NCI-H2107 (cell line): ENCODE data around the gene EPHB2.
"Not testable (repeated sequence)": the region's sequence is repeated elsewhere in the genome, so short reads cannot be mapped to it uniquely, and the experiment has no call there.

Experiments
- DNase-seq: peaks from one replicate; lab custom pipeline; 2025; lab: John Stamatoyannopoulos, UW

Gene EPHB2

DNA sequence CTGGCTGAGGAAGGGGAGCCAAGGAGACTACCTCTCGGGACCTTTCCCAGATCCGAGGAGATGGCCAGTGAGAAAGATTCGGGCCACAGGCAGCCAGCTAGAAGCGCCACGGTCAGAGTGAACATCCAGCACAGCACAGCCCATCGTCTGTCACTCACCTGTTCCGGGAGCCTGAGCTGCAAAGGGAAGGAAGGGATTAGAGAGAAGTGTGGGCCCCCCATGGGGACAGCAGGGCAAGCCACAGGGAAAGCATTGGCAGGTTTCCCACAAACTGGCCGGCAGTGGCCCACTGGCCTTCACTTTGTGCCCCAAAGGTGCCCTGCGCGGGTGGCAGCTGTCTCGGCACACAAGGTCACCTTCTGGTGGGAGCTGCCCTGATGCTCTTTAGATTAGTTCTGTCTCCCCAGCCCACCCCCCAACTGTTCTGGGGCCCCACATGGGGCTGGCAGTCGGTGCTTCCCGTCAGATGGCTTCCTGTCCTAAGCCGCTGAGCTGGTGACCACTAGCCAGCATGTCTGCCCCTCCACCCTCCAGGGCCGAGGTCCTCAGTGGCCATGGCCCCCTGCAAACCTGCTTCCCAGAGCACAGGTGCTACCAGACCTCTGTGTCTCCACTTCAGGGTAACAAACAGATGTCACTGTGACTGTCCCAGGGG, 205.3 kb downstream of the EPHB2 start:
- no peak for DNase-seq

DNA sequence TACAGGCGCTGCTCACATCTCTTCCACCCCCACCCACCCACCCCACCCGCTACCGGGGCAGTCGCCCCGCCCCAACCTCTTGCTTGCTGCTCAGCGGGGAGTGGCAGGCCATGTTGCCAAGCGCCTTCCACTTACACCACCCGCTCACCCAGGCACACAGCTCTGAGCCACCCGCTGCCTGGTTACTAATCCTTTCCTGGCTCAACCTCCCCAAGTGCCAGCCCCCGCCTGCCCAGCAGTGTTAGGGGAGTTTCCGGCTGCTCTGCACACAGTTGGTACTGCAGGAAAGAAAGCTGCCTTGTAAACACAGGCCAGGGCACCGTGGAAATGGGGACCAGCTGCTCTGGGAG, 205.8 kb downstream of the EPHB2 start:
- peak; percentile 8 for DNase-seq

DNA sequence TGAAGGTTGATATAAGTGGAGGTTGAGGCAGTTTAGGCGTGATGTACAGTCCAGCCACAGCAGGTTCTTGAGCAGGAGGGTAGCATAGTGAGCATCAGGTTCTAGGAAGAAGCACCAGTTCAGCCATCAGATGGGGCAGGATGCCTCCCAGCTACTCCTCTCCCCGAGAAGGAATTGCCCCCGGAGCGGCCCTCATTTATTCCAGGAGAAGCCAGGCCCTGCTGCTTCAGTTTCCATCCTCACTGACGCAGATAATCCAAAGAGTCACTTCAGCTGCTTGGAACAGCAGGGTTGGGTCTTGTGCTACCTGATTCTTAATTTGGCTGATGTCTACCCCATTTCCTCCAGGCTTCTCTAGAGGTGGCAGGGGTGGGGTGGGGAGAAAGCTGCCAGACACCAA, 207.3 kb downstream of the EPHB2 start:
- no peak for DNase-seq

DNA sequence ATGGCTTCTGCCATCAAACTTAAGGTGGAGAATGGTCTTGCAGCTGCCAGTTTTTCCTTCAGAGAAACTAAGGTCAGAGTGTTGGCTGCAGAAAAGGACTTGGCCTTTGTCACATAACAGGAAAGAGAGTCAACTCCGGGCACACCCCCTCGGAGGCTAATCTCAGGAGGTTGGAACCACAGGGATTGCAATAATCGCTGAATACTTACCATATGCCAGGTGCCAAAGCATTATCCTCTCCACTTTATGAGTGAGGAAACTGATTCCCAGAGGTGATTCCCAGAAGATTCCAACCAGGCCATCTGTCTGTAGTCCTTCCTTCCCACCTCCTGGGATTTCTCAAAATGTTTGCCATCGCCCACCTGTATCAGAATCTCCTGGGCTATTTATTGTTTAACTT, 208.0 kb downstream of the EPHB2 start:
- DNase-seq: no peak

DNA sequence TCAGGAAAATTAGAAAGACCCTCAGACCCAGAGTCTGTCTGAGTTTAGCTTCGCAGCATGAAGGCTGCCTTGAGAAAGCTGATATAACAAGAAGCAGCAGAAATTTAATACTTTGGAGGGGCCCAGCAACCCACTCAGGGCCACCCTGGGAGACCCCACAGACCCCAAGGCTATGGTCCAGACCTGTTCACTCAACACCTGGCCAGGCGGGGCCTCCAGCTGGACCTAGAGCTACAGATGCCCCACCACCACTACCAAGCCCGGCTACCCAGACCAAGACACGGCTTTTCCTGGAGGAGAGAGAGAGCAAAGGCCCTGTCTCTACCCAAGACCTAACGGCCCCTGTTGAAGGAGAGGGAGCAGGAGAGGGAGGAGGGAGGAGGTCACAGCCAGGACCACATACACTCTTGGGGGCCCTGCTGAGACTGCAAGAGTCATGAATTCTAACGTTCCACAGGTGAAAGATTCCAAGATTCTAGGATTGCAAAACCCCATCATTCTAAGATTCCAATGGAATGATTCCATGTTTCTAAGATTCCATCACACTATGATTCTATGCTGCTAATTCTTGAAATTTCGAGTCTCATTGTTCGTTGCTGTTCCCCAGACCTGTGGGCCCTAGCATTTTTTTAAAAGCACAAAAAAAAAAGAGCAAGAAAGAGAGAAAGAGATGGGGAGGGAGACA, 208.8 kb downstream of the EPHB2 start:
- DNase-seq: no peak

DNA sequence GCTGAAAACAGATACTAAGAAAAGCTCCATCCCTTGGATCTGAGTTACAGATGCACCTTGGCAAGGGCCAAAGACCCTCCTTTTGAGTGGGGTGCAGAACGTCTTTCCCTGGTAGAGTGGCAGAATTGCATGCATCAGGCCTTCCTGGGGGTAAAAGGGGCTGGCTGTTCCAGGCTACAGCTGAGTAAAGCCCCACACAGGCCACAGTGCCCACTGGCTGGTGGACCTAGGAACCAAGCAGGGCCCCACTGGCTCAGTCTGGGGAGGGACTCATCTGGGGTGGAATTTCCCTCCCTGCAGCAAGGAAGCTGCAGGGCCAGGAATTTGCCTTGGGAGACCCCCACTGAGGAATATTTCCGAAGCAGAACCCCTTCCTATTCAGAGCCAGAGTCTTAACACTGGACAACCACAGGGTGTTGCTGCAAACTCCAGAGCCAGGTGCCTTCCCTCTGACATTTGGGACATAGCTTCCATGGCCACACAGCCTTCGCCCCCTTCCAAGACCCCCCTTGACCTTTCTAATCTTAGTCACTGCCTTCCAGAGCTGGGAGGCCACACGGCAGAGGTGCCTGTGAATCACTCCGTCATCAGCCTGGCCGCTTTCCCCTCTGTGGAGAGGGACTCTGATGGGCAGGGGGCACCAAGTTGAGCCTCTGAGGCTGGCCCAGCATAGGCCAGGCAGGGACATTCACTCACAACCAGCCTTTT, 209.5 kb downstream of the EPHB2 start:
- DNase-seq: no peak

DNA sequence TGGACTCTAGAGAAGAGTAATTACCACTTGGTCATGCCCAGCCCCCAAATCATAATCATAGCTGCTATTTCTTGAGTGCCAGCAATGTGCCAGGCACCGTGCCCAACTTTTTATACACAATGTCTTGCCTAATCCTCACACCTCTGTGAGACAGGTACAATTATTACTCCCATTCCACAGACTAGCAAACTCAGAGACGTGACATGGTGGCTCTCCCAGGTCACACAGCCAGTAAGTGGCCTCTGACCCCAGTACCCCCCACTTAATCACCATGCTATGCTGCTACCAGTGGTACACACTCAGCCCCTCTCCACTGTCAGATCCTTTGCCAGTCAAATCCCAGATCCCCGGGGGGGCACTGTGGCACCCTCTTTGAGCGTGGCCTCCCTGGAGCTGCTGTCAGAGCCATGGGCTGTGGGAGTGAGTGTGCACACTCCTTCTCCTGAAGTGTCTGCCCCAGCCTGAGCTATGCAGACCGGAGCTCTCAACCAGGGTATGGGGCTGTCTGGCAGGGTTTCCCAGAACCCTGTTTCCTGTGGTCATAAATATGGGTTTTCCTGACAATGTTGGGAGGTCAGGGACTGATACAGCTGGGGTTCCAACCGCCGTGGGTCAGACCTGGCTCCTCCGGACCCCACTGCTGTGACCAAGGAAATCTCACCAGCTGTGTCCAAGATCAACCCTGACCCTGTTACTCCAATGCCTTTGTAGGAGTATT, 210.3 kb downstream of the EPHB2 start:
- no peak for DNase-seq

DNA sequence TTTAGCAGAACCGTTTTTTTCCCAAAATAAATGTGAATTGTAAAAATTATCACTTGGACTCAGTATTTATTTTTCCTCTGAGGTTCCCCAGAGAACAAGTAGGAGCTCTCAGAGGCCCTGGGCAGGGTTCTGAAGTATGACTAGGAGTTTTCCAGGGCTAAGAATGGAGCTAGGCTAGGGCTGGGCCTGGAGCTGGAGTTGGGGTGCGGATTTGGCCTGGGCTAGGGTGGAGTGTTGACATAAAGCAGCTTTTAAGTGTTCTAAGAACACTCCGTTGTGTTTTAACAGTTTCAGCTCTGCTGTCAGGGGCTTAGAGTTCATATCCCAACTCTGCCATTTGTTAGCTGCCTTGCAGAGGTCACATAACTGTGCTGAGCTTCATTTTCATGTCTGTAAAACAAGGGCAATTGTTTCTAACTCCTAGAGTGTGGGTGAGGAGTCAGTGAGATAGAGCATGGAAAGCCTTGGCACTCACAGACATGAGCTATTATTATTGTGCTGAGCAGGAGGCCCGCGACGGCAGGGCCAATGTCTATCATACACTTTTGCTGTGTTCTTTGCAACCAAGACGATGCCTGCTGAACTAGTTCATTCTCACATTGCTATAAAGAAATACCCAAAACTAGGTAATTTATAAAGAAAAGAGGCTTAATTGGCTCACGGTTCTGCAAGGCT, 210.9 kb downstream of the EPHB2 start:
- no peak for DNase-seq

DNA sequence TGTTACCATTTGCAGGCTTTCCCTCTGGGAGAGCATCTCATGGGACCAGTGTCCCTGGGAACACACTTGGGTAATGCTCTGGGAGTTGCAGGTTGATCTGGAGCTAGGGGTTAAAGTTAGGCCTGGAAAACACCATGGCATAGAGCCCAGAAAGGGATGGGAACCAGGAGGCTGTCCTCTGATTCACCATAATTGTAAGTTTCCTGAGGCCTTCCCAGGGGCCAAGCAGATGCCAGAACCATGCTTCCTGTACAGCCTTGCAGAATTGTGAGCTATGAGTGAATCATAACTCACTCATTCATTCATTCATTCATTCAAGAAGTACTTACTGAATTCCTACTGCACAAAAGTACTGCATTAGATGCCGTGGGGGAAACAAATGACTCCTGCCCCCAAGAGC, 212.0 kb downstream of the EPHB2 start:
- DNase-seq: no peak

DNA sequence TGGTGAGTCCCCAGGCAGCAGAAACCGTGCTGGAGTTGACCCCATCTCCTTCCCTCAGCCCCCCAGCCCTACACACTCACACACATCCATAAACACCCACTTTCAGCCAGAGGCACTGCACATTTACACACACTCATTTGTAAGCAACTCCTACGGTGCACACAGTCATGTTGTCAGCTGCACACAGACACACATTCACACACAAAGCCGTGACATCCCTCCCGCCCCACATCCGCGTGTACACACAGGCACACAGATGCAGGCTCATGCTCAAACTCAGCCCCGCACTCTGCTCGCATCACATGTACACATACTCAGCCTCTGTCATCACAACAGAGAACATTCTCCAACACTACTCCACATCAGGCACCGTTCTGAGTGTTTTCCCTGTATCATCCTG, 214.5 kb downstream of the EPHB2 start:
- DNase-seq: no peak

DNA sequence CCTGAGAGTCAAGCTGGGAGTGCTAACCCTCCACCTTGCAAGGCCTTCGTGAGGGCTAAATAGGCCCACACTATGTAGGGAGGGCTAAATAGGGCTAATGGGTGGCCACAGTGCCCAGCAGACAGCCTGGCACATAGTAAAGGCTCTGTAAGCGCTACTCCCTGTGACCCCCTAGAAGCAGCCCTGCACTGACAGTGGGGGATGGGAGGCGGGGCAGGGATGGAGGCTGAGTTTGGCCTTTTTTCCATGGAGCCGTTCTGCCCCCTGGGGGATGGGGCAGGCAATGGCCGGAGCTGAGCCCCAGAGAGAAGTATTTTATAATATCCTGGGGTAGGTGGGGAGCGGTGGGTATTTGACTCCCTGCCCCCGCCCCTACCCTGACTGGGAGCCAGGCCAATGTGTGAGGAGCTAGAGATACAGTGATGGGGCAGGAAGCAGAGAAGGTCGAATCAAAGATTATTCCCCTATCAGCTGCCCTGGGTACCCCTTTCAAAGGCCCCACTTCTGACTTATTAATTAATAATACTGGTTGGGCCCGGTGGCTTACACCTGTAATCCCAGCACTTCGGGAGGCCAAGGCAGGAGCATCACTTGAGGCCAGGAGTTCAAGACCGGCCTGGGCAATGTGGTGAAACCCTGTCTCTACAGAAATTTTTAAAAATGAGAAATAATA, 219.7 kb downstream of the EPHB2 start:
- DNase-seq: no peak

DNA sequence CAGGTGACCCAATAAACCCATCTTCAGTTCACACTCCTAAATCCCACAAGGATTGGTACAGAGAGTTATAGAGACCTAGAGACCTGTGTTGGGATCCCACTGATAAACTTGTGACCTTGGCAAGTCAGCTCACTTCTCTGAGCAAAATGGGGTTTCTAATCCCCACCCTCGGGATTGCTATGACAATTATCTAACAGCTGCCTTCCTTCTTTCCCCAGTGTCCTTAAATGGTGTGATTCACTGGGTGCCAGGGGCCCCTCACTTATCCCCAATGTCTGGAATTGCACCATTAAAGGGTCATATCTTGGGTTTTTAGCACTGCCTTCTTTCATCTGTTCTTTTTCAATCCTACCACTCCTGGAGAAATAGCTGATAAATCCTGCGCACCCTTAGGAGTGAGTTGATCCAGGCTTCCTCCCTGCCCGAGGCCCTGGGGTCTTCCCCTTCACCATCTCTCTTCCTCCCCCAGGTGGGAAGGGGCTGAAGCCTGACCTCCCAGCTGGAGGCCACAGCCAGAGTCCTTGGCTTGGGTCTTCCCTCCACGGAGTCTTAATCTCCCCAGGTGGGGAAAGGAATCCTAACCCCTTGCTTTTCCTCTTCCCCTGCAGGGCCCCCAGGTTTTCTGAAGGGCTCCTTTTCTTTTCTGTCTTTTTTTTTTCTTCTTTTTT, 222.3 kb downstream of the EPHB2 start:
- DNase-seq: no peak

DNA sequence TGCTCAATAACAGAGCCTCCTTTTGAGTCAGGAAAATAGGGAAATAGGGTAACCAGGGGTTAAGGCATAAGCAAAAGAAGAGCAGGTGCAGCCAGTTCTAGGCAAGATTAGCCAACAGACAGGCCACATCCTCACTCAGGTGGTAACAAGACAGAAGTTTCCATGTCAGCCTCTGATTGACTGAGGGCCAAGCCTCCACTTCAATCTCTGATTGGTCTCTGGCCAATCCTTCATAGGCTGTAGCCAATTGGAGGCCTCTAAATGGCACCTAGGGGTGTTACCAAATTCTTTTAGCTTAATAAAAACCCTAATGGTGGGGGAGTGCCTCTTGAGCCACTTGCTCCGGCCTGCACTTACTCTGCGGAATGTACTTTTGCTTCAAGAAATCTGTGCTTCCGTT, 224.8 kb downstream of the EPHB2 start:
- no peak for DNase-seq

DNA sequence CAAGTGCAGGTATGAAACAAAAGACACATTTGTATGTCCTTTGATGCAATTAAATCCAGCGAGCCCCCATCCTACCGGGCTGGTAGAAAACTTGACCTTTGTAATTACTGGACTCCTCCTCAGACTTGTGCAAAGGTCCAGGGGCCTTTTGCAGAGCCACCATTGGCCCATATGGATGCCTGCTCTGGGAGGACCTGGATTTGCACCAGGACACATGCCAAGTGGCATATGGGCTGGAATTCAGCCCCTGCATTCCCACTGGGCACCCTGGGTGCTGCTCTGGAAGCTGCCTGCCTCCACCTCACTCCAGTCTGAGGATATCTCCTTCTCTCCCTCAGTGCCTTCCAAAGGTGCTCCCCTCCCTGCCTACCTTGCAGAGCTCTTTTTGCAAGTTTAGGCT, 226.0 kb downstream of the EPHB2 start:
- no peak for DNase-seq

DNA sequence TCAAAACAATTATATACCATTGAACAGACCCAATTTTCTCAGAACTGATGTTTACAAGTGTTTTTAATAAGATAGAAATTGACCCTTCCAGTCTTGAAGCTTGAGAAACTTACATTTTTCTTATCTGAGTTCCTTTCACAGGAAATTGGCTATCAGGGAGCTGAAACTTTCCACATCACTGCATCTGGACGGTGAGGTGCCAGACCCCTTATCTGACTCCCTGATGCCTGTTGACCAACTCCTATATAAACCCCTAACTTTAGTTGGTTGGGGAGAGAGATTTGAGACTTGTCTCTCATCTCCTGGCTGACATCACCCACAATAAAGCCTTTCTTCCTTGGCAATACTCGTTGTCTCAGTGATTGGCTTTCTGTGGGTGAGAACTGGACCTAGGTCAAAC, 230.6 kb downstream of the EPHB2 start:
- no peak for DNase-seq

DNA sequence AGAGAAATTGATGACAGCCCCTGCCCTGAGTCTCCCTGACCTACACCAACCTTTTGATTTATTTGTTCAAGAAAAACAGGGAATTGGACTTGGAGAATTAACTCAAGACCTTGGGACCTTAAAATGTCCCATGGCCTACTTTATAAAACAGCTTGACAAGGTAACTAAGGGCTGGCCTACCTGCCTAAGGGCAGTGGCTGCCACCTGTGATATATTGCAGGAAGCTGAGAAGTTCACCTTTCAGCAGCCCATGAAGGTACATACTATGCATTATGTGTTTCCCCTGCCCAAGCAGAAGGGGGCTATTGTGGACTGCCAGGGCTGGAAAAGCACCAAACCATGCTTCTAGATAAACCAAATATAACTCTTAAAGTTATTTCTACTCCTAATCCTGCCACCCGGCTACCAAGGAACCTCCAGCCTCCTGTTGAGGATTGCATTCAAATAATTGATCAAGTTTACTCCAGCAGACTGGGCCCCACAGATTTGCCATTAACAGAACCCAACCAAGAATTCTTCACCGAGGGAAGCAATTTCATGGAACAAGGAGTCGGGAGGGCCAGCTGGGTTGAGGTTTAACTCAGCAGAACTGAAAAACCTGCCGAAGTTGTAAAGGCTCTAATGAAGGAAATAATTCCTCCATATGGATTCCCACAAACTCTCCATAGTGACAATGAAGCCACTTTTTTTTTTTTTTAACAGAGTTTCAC, 233.9 kb downstream of the EPHB2 start:
- no peak for DNase-seq

DNA sequence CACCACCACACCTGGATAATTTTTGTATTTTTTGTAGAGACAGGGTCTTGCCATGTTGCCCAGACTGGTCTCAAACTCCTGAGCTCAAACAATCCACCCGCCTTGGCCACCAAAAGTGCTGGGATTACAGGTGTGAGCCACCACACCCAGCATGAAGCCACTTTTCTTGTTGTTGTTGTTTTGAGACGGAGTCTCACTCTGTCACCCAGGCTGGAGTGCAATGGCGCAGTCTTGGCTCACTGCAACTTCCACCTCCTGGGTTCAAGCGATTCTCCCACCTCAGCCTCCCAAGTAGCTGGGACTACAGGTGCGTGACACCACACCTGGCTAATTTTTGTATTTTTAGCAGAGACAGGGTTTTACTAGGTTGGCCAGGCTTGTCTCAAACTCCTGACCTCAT, 234.5 kb downstream of the EPHB2 start:
- not testable (repeated sequence) for DNase-seq

DNA sequence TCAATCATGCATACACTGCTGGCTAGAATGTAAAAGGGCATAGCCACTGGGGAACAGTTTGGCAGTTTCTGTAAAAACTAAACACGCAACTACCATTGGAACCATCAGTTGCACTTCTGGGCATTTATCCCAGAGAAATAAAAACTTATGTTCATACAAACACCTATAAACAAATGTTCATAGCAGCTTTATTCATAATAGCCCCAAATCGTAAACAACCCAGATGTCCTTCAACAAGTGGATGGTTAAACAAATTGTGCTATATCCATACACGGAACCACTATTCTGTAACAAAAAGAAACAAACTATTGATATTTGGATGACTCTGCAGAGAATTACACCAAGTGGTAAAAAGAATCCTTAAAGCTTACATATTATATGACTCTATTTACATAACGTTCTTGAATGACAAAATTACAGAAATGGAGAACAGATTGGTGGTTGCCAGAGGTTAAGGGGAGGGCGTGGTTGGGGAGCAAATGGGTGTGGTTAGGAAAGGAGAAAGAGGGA, 239.2 kb downstream of the EPHB2 start:
- DNase-seq: no peak

DNA sequence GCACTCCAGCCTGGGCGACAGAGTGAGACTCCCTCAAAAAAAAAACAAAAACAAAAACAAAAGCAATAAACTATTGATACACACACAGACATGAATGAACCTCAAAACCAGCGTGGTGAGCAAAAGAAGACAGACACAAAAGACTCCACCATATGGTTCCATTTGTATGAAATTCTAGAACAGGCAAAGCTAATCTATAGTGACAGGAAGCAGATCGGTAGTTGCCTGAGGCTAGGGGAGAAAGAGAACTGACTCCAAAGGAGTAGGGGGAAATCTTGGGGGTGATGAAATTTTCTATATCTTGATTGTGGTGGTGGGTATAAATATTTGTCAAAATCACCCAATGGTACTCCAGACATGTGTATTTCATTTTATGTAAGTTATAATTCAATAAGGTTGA, 241.2 kb downstream of the EPHB2 start:
- no peak for DNase-seq

DNA sequence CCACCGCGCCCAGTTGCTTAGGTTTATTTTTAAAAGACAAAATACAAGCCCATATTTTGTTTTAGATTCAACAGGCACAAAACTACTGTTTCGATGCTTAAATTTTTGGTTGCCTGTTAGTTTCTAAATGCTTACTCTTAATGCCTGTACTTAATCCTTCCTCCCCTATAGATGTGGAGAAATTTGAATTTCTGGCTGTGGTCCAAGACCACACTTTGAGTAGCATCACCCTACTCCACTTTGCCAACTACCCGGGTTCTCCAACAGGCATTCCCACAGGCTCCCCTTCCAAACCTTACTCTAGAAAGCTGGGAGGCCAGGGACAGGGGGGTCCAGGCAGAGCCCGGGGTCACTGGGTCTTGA, 242.0 kb downstream of the EPHB2 start:
- DNase-seq: no peak
